ENCODE results near the gene CMTM5.
"Not testable (repeated sequence)": the region's sequence is repeated elsewhere in the genome, so short reads cannot be mapped to it uniquely, and the experiment has no call there.

Gene CMTM5

GRCh38 chr14:23409966-23410635 lies 33.3 kb downstream of the CMTM5 start:
- no peaks in the 10 kb centered on the region for H3K36me3 ChIP-seq (ENCODE audit: control insufficient read depth in 5 of 5, insufficient read depth in 5 of 5, low read length in 5 of 5)
- no peak overlapping the region for H3K27ac ChIP-seq (ENCODE audit: low read depth, low read length)
- no peaks in the 10 kb centered on the region for H3K4me1 ChIP-seq (ENCODE audit: control insufficient read depth in 5 of 5, insufficient read depth in 5 of 5, low read length in 5 of 5)
- H3K27me3 ChIP-seq (ENCODE audit: control insufficient read depth in 5 of 5, insufficient read depth in 4 of 5, low read length in 5 of 5): peaks cover 3 to 21% (median 14%) of the 10 kb centered on the region in 5 donors
- H3K4me3 ChIP-seq (ENCODE audit: low read depth in 1 of 5, low read length in 5 of 5): no peak overlapping the region
- no peak overlapping the region for H3K9ac ChIP-seq (ENCODE audit: low read length in 5 of 5)
- no peaks in the 10 kb centered on the region for H3K9me3 ChIP-seq (ENCODE audit: control insufficient read depth in 5 of 5, low read length in 5 of 5)

- H3K9me3 ChIP-seq (ENCODE audit: control insufficient read depth in 5 of 5, low read length in 5 of 5): no peaks in the 10 kb centered on the region
- no peak overlapping the region for H3K4me3 ChIP-seq (ENCODE audit: low read depth in 1 of 5, low read length in 5 of 5)
- H3K27ac ChIP-seq (ENCODE audit: low read depth, low read length): no peak overlapping the region
- H3K27me3 ChIP-seq (ENCODE audit: control insufficient read depth in 5 of 5, insufficient read depth in 4 of 5, low read length in 5 of 5): peaks cover 0 to 10% (median 5%) of the 10 kb centered on the region in 5 donors
- no peak overlapping the region for H3K9ac ChIP-seq (ENCODE audit: low read length in 5 of 5)
- no peaks in the 10 kb centered on the region for H3K4me1 ChIP-seq (ENCODE audit: control insufficient read depth in 5 of 5, insufficient read depth in 5 of 5, low read length in 5 of 5)
- no peaks in the 10 kb centered on the region for H3K36me3 ChIP-seq (ENCODE audit: control insufficient read depth in 5 of 5, insufficient read depth in 5 of 5, low read length in 5 of 5)
Observed at GRCh38 chr14:23411563-23412525, 35.0 kb downstream of the CMTM5 start.

- H3K9me3 ChIP-seq (ENCODE audit: control insufficient read depth in 5 of 5, low read length in 5 of 5): no peaks in the 10 kb centered on the region
- no peak overlapping the region for H3K9ac ChIP-seq (ENCODE audit: low read length in 5 of 5)
- H3K36me3 ChIP-seq (ENCODE audit: control insufficient read depth in 5 of 5, insufficient read depth in 5 of 5, low read length in 5 of 5): no peaks in the 10 kb centered on the region
- no peaks in the 10 kb centered on the region for H3K4me1 ChIP-seq (ENCODE audit: control insufficient read depth in 5 of 5, insufficient read depth in 5 of 5, low read length in 5 of 5)
- no peak overlapping the region for H3K4me3 ChIP-seq (ENCODE audit: low read depth in 1 of 5, low read length in 5 of 5)
- no peak overlapping the region for H3K27ac ChIP-seq (ENCODE audit: low read depth, low read length)
- peaks cover 0 to 10% (median 5%) of the 10 kb centered on the region in 5 donors for H3K27me3 ChIP-seq (ENCODE audit: control insufficient read depth in 5 of 5, insufficient read depth in 4 of 5, low read length in 5 of 5)
Observed at GRCh38 chr14:23413681-23414080, 36.8 kb downstream of the CMTM5 start.

- Histone ChIP-seq H3K4me1 (ENCODE audit: control insufficient read depth in 5 of 5, insufficient read depth in 5 of 5, low read length in 5 of 5) (no peaks in the 10 kb centered on the region), H3K9ac (ENCODE audit: low read length in 5 of 5) (no peak overlapping the region), H3K27me3 (ENCODE audit: control insufficient read depth in 5 of 5, insufficient read depth in 4 of 5, low read length in 5 of 5) (peaks cover 0 to 10% (median 6%) of the 10 kb centered on the region in 5 donors), H3K36me3 (ENCODE audit: control insufficient read depth in 5 of 5, insufficient read depth in 5 of 5, low read length in 5 of 5) (no peaks in the 10 kb centered on the region), H3K4me3 (ENCODE audit: low read depth in 1 of 5, low read length in 5 of 5) (no peak overlapping the region), H3K27ac (ENCODE audit: low read depth, low read length) (no peak overlapping the region), H3K9me3 (ENCODE audit: control insufficient read depth in 5 of 5, low read length in 5 of 5) (no peaks in the 10 kb centered on the region)
Observed at GRCh38 chr14:23414254-23414653, 37.4 kb downstream of the CMTM5 start.

- Histone ChIP-seq H3K27ac (ENCODE audit: low read depth, low read length) (no peak overlapping the region), H3K4me3 (ENCODE audit: low read depth in 1 of 5, low read length in 5 of 5) (no peak overlapping the region), H3K36me3 (ENCODE audit: control insufficient read depth in 5 of 5, insufficient read depth in 5 of 5, low read length in 5 of 5) (no peaks in the 10 kb centered on the region), H3K9me3 (ENCODE audit: control insufficient read depth in 5 of 5, low read length in 5 of 5) (no peaks in the 10 kb centered on the region), H3K27me3 (ENCODE audit: control insufficient read depth in 5 of 5, insufficient read depth in 4 of 5, low read length in 5 of 5) (peaks cover 0 to 7% (median 6%) of the 10 kb centered on the region in 5 donors), H3K4me1 (ENCODE audit: control insufficient read depth in 5 of 5, insufficient read depth in 5 of 5, low read length in 5 of 5) (no peaks in the 10 kb centered on the region), H3K9ac (ENCODE audit: low read length in 5 of 5) (no peak overlapping the region)
Observed at GRCh38 chr14:23414906-23415820, 38.3 kb downstream of the CMTM5 start.

- Histone ChIP-seq H3K4me3 (ENCODE audit: low read depth in 1 of 5, low read length in 5 of 5) (no peak overlapping the region), H3K9ac (ENCODE audit: low read length in 5 of 5) (no peak overlapping the region), H3K36me3 (ENCODE audit: control insufficient read depth in 5 of 5, insufficient read depth in 5 of 5, low read length in 5 of 5) (no peaks in the 10 kb centered on the region), H3K4me1 (ENCODE audit: control insufficient read depth in 5 of 5, insufficient read depth in 5 of 5, low read length in 5 of 5) (no peaks in the 10 kb centered on the region), H3K9me3 (ENCODE audit: control insufficient read depth in 5 of 5, low read length in 5 of 5) (no peaks in the 10 kb centered on the region), H3K27ac (ENCODE audit: low read depth, low read length) (no peak overlapping the region), H3K27me3 (ENCODE audit: control insufficient read depth in 5 of 5, insufficient read depth in 4 of 5, low read length in 5 of 5) (peaks cover 0 to 8% (median 5%) of the 10 kb centered on the region in 5 donors)
Observed at GRCh38 chr14:23415821-23416778, 39.3 kb downstream of the CMTM5 start.

- no peak overlapping the region for H3K4me3 ChIP-seq (ENCODE audit: low read depth in 1 of 5, low read length in 5 of 5)
- H3K9me3 ChIP-seq (ENCODE audit: control insufficient read depth in 5 of 5, low read length in 5 of 5): no peaks in the 10 kb centered on the region
- H3K27ac ChIP-seq (ENCODE audit: low read depth, low read length): no peak overlapping the region
- H3K9ac ChIP-seq (ENCODE audit: low read length in 5 of 5): no peak overlapping the region
- peaks cover 0 to 8% (median 5%) of the 10 kb centered on the region in 5 donors for H3K27me3 ChIP-seq (ENCODE audit: control insufficient read depth in 5 of 5, insufficient read depth in 4 of 5, low read length in 5 of 5)
- H3K4me1 ChIP-seq (ENCODE audit: control insufficient read depth in 5 of 5, insufficient read depth in 5 of 5, low read length in 5 of 5): no peaks in the 10 kb centered on the region
- no peaks in the 10 kb centered on the region for H3K36me3 ChIP-seq (ENCODE audit: control insufficient read depth in 5 of 5, insufficient read depth in 5 of 5, low read length in 5 of 5)
Observed at GRCh38 chr14:23416801-23417200, 40.0 kb downstream of the CMTM5 start.

GRCh38 chr14:23417269-23417668 lies 40.4 kb downstream of the CMTM5 start:
- not testable (repeated sequence) for H3K27ac ChIP-seq (ENCODE audit: low read depth, low read length); H3K4me3 ChIP-seq (ENCODE audit: low read depth in 1 of 5, low read length in 5 of 5); H3K4me1 ChIP-seq (ENCODE audit: control insufficient read depth in 5 of 5, insufficient read depth in 5 of 5, low read length in 5 of 5); H3K9me3 ChIP-seq (ENCODE audit: control insufficient read depth in 5 of 5, low read length in 5 of 5); H3K36me3 ChIP-seq (ENCODE audit: control insufficient read depth in 5 of 5, insufficient read depth in 5 of 5, low read length in 5 of 5); H3K27me3 ChIP-seq (ENCODE audit: control insufficient read depth in 5 of 5, insufficient read depth in 4 of 5, low read length in 5 of 5); H3K9ac ChIP-seq (ENCODE audit: low read length in 5 of 5)

GRCh38 chr14:23418021-23418420 lies 41.2 kb downstream of the CMTM5 start:
- Histone ChIP-seq H3K9me3 (ENCODE audit: control insufficient read depth in 5 of 5, low read length in 5 of 5) (no peaks in the 10 kb centered on the region), H3K9ac (ENCODE audit: low read length in 5 of 5) (no peak overlapping the region), H3K4me3 (ENCODE audit: low read depth in 1 of 5, low read length in 5 of 5) (no peak overlapping the region), H3K27ac (ENCODE audit: low read depth, low read length) (no peak overlapping the region), H3K4me1 (ENCODE audit: control insufficient read depth in 5 of 5, insufficient read depth in 5 of 5, low read length in 5 of 5) (no peaks in the 10 kb centered on the region), H3K27me3 (ENCODE audit: control insufficient read depth in 5 of 5, insufficient read depth in 4 of 5, low read length in 5 of 5) (peaks cover 0 to 6% (median 2%) of the 10 kb centered on the region in 5 donors), H3K36me3 (ENCODE audit: control insufficient read depth in 5 of 5, insufficient read depth in 5 of 5, low read length in 5 of 5) (no peaks in the 10 kb centered on the region)

Measured in subcutaneous abdominal adipose tissue (tissue), 5 donors.